Measurements from ENCODE around the gene DYSF.

DYSF gene

DNA sequence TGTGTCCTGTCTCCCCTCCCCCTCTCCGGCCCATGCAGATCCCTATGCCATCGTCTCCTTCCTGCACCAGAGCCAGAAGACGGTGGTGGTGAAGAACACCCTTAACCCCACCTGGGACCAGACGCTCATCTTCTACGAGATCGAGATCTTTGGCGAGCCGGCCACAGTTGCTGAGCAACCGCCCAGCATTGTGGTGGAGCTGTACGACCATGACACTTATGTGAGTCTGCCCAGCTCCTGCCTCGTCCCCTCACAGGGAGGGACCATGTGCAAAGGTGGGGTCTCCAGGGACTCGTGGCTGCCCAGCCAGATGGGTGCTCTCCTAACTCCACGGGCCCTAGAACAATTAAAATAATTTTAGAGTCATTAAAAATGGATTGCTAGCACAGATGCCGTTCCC lies 145.2 kb downstream of the DYSF start:
- Histone ChIP-seq H3K36me3 (ENCODE audit: control insufficient read depth, insufficient read depth, low read length) (no peaks in the 10 kb centered on the region), H3K9ac (ENCODE audit: low read depth, low read length) (no peak overlapping the region), H3K4me3 (ENCODE audit: low read depth, low read length) (no peak overlapping the region), H3K9me3 (ENCODE audit: control insufficient read depth, insufficient read depth, low read length) (no peaks in the 10 kb centered on the region), H3K27me3 (ENCODE audit: control insufficient read depth, insufficient read depth, low read length) (no peaks in the 10 kb centered on the region), H3K4me1 (ENCODE audit: control insufficient read depth, insufficient read depth, low read length) (no peaks in the 10 kb centered on the region)

DNA sequence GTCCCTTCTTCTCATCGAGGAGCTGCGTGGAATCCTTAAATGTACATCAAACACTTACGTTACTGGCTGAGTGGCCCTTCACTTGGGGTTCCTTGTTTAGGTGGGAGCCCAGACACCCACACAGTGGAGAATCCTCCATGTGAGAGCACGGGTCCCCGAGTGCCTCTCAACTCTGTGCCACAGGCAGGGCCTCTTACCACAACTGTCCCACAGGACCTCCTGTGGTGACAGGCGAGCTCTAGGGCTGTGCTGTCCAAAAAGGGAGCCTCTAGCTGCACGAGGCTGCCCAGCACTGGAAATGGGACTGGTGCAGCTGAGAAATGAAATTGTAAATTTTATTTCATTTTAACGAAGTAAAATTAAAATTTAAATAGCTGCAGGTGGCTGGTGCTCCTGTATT lies 145.7 kb downstream of the DYSF start:
- no peaks in the 10 kb centered on the region for H3K9me3 ChIP-seq (ENCODE audit: control insufficient read depth, insufficient read depth, low read length)
- no peaks in the 10 kb centered on the region for H3K36me3 ChIP-seq (ENCODE audit: control insufficient read depth, insufficient read depth, low read length)
- no peaks in the 10 kb centered on the region for H3K27me3 ChIP-seq (ENCODE audit: control insufficient read depth, insufficient read depth, low read length)
- H3K4me1 ChIP-seq (ENCODE audit: control insufficient read depth, insufficient read depth, low read length): peaks cover under 1% of the 10 kb centered on the region
- H3K4me3 ChIP-seq (ENCODE audit: low read depth, low read length): no peak overlapping the region
- no peak overlapping the region for H3K9ac ChIP-seq (ENCODE audit: low read depth, low read length)

DNA sequence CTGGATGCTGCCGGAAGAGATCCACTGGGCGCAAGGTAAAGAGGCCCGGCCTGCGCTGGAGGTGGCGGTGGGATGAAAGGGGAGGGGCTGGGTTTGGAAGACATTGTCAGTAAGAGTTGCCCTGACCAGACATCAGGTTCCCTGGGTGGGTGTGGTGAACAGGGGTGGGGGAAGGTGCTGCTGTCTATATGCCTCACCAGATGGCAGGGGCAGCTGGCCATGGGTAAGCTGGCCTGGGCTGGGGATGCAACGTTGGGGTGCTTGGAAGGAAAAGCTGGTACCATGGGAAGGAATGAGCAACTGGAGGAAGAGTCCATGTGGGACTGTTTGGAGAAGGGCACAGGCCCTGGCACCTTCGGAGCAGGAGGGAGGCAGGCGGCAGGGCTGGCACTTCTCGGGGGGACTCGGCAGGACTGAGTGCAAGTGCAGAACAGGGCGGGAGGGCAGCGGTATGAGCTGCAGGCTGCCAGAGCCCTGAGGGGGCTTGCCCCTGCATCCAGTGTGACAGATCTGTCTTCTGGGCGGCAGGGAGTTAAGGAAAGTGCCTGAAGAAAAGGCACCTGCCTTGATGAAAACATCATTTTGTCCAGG lies 146.4 kb downstream of the DYSF start:
- Histone ChIP-seq H3K9ac (ENCODE audit: low read depth, low read length) (no peak overlapping the region), H3K27me3 (ENCODE audit: control insufficient read depth, insufficient read depth, low read length) (no peaks in the 10 kb centered on the region), H3K4me3 (ENCODE audit: low read depth, low read length) (no peak overlapping the region), H3K4me1 (ENCODE audit: control insufficient read depth, insufficient read depth, low read length) (peaks cover 2% of the 10 kb centered on the region), H3K36me3 (ENCODE audit: control insufficient read depth, insufficient read depth, low read length) (no peaks in the 10 kb centered on the region), H3K9me3 (ENCODE audit: control insufficient read depth, insufficient read depth, low read length) (no peaks in the 10 kb centered on the region)

GRCh38 chr2:71600555-71600954 lies 147.2 kb downstream of the DYSF start:
- no peak overlapping the region for H3K4me3 ChIP-seq (ENCODE audit: low read depth, low read length)
- H3K4me1 ChIP-seq (ENCODE audit: control insufficient read depth, insufficient read depth, low read length): peaks cover 2% of the 10 kb centered on the region
- H3K9ac ChIP-seq (ENCODE audit: low read depth, low read length): no peak overlapping the region
- no peaks in the 10 kb centered on the region for H3K36me3 ChIP-seq (ENCODE audit: control insufficient read depth, insufficient read depth, low read length)
- H3K27me3 ChIP-seq (ENCODE audit: control insufficient read depth, insufficient read depth, low read length): no peaks in the 10 kb centered on the region
- H3K9me3 ChIP-seq (ENCODE audit: control insufficient read depth, insufficient read depth, low read length): no peaks in the 10 kb centered on the region

DNA sequence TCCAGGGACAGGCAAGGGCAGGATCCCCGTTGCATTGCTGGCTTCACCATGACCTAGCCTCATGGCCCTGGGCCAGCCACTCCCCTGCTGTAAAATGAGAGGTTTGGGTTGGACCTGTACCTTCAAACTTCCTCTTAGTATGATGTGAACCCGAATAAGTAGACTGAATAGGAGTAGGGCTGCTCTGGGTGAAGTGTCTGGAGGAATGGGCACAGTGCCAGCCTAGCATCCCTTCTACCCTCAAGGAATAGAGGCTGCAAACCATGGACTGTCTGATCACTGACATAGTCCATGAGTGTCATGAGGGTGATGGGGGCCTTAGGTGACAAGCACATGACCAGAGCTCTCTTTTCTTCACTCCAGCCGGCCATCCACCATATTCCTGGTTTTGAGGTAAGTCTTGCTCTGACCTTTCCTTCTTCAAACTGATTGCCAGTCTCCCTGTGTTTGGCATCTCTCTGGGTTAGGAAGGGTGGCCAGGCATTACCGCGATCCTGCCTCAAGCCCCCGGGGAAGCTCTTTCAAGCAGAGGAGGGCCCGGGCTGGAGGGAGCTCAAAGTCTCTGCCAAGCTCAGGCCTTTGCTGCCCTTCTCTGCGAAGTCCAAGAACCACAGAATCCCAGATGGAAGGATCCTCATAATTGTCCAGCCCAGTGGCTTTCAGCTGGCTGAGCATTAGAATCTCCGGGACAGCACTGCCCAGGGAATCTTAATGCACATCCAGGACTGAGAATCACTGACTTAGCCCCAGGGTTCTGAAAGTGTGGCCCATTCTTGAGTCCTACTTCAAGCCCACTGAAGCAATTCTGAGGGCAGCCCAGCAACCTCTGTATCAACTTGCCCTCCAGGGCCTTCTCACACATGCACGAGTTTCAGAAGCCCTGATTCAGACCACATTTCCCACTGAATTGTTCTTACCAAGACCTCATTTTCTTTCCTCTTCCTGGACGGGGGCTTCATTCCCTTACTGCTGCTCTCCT lies 148.1 kb downstream of the DYSF start:
- Histone ChIP-seq H3K4me3 (ENCODE audit: low read depth, low read length) (no peak overlapping the region), H3K4me1 (ENCODE audit: control insufficient read depth, insufficient read depth, low read length) (peaks cover 4% of the 10 kb centered on the region), H3K9me3 (ENCODE audit: control insufficient read depth, insufficient read depth, low read length) (no peaks in the 10 kb centered on the region), H3K9ac (ENCODE audit: low read depth, low read length) (no peak overlapping the region), H3K36me3 (ENCODE audit: control insufficient read depth, insufficient read depth, low read length) (no peaks in the 10 kb centered on the region), H3K27me3 (ENCODE audit: control insufficient read depth, insufficient read depth, low read length) (no peaks in the 10 kb centered on the region)

DNA sequence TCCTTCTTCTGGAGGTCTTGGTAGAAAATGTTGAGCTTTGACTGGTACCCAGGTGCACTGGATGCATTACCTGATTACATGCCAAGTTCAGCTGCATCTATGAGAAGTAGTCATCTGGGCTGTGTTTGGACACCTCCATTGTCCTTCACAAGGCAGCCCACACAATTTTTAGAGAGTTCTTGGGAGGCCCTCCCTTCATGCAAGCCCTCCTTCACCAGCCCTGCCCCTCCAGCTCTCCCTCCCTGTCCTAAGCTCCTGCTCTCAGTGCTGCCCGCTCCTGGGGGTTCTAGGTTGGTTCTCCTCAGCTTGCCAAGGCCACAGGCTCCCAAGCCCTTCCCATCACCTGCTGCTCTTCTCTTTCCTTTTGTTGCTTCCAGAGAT lies 148.7 kb downstream of the DYSF start:
- Histone ChIP-seq H3K27me3 (ENCODE audit: control insufficient read depth, insufficient read depth, low read length) (no peaks in the 10 kb centered on the region), H3K4me3 (ENCODE audit: low read depth, low read length) (no peak overlapping the region), H3K36me3 (ENCODE audit: control insufficient read depth, insufficient read depth, low read length) (no peaks in the 10 kb centered on the region), H3K4me1 (ENCODE audit: control insufficient read depth, insufficient read depth, low read length) (peaks cover 4% of the 10 kb centered on the region), H3K9ac (ENCODE audit: low read depth, low read length) (no peak overlapping the region), H3K9me3 (ENCODE audit: control insufficient read depth, insufficient read depth, low read length) (no peaks in the 10 kb centered on the region)

GRCh38 chr2:71602581-71602980 lies 149.2 kb downstream of the DYSF start:
- no peak overlapping the region for H3K4me3 ChIP-seq (ENCODE audit: low read depth, low read length)
- peaks cover 4% of the 10 kb centered on the region for H3K4me1 ChIP-seq (ENCODE audit: control insufficient read depth, insufficient read depth, low read length)
- H3K9me3 ChIP-seq (ENCODE audit: control insufficient read depth, insufficient read depth, low read length): no peaks in the 10 kb centered on the region
- H3K9ac ChIP-seq (ENCODE audit: low read depth, low read length): no peak overlapping the region
- no peaks in the 10 kb centered on the region for H3K36me3 ChIP-seq (ENCODE audit: control insufficient read depth, insufficient read depth, low read length)
- no peaks in the 10 kb centered on the region for H3K27me3 ChIP-seq (ENCODE audit: control insufficient read depth, insufficient read depth, low read length)

DNA sequence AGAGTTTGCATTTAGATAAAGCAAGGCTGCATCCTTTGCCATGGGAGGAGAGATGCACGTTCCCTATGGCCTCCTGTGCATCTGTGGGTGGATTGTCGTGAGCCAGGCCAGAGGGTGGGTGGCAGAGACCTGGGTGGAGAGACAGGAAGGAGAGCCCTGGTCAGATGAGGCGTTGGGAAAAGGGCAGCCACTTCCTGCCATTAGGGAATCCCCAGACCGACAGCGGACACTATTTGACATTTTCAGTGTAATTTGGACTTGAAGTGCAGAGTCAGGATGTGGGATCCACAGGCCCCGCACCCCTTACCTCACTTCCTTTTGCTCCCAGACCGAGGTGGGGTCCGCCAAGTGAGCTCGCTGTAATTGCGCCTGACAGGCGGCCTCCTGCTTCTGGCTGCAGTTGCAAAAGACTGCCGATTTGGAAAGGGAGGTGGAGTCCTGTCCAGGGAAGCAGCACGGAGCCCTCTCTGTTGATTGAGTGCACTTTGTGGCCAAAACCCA lies 150.0 kb downstream of the DYSF start:
- no peak overlapping the region for H3K4me3 ChIP-seq (ENCODE audit: low read depth, low read length)
- no peaks in the 10 kb centered on the region for H3K9me3 ChIP-seq (ENCODE audit: control insufficient read depth, insufficient read depth, low read length)
- no peaks in the 10 kb centered on the region for H3K27me3 ChIP-seq (ENCODE audit: control insufficient read depth, insufficient read depth, low read length)
- peaks cover 4% of the 10 kb centered on the region for H3K4me1 ChIP-seq (ENCODE audit: control insufficient read depth, insufficient read depth, low read length)
- no peaks in the 10 kb centered on the region for H3K36me3 ChIP-seq (ENCODE audit: control insufficient read depth, insufficient read depth, low read length)
- H3K9ac ChIP-seq (ENCODE audit: low read depth, low read length): no peak overlapping the region

- no peak overlapping the region for H3K9ac ChIP-seq (ENCODE audit: low read depth, low read length)
- H3K9me3 ChIP-seq (ENCODE audit: control insufficient read depth, insufficient read depth, low read length): no peaks in the 10 kb centered on the region
- H3K4me1 ChIP-seq (ENCODE audit: control insufficient read depth, insufficient read depth, low read length): peaks cover 4% of the 10 kb centered on the region
- H3K27me3 ChIP-seq (ENCODE audit: control insufficient read depth, insufficient read depth, low read length): no peaks in the 10 kb centered on the region
- no peak overlapping the region for H3K4me3 ChIP-seq (ENCODE audit: low read depth, low read length)
- H3K36me3 ChIP-seq (ENCODE audit: control insufficient read depth, insufficient read depth, low read length): no peaks in the 10 kb centered on the region
These were observed 150.7 kb downstream of the DYSF start for GRCh38 chr2:71603851-71604725.

GRCh38 chr2:71604726-71605120 lies 151.4 kb downstream of the DYSF start:
- Histone ChIP-seq H3K4me3 (ENCODE audit: low read depth, low read length) (no peak overlapping the region), H3K9me3 (ENCODE audit: control insufficient read depth, insufficient read depth, low read length) (no peaks in the 10 kb centered on the region), H3K36me3 (ENCODE audit: control insufficient read depth, insufficient read depth, low read length) (no peaks in the 10 kb centered on the region), H3K4me1 (ENCODE audit: control insufficient read depth, insufficient read depth, low read length) (peaks cover 4% of the 10 kb centered on the region), H3K27me3 (ENCODE audit: control insufficient read depth, insufficient read depth, low read length) (no peaks in the 10 kb centered on the region), H3K9ac (ENCODE audit: low read depth, low read length) (no peak overlapping the region)

GRCh38 chr2:71605173-71605641 lies 151.8 kb downstream of the DYSF start:
- Histone ChIP-seq H3K9me3 (ENCODE audit: control insufficient read depth, insufficient read depth, low read length) (no peaks in the 10 kb centered on the region), H3K9ac (ENCODE audit: low read depth, low read length) (no peak overlapping the region), H3K27me3 (ENCODE audit: control insufficient read depth, insufficient read depth, low read length) (no peaks in the 10 kb centered on the region), H3K4me3 (ENCODE audit: low read depth, low read length) (no peak overlapping the region), H3K36me3 (ENCODE audit: control insufficient read depth, insufficient read depth, low read length) (no peaks in the 10 kb centered on the region), H3K4me1 (ENCODE audit: control insufficient read depth, insufficient read depth, low read length) (peaks cover 4% of the 10 kb centered on the region)
